NCI-H524 treated with DMSO at 0.1 percent for 48 hours (cell line): ENCODE results near the gene LRRC42.

ENCODE experiments used
- DNase-seq: peaks from one replicate; lab custom pipeline; 2025; lab: John Stamatoyannopoulos, UW

LRRC42 gene

GRCh38 chr1:53946252-53947171 is at the start of gene LRRC42:
LRRC42 (plus strand) TSS chr1:53946350; CDS start chr1:53952000, 5,650 bp downstream.
- no peak for DNase-seq

GRCh38 chr1:53896635-53897229 is 49.4 kb upstream of the LRRC42 start:
- no peak for DNase-seq

GRCh38 chr1:53899206-53899628 is 46.9 kb upstream of the LRRC42 start:
- no peak for DNase-seq

- no peak for DNase-seq
These were observed 46.4 kb upstream of the LRRC42 start for GRCh38 chr1:53899708-53900107.

- DNase-seq, result no peak
These were observed 43.7 kb upstream of the LRRC42 start for GRCh38 chr1:53902235-53903138.

GRCh38 chr1:53905509-53905908 is 40.6 kb upstream of the LRRC42 start:
- DNase-seq, result no peak

GRCh38 chr1:53906121-53906520 is 40.0 kb upstream of the LRRC42 start:
- no peak for DNase-seq

GRCh38 chr1:53909946-53910345 is 36.2 kb upstream of the LRRC42 start:
- DNase-seq, result no peak

GRCh38 chr1:53911442-53911841 is 34.7 kb upstream of the LRRC42 start:
- no peak for DNase-seq

- no peak for DNase-seq
These were observed 32.7 kb upstream of the LRRC42 start for GRCh38 chr1:53913352-53914033.

- no peak for DNase-seq
These were observed 27.8 kb upstream of the LRRC42 start for GRCh38 chr1:53918343-53918742.

- no peak for DNase-seq
These were observed 26.5 kb upstream of the LRRC42 start for GRCh38 chr1:53919675-53920066.

- DNase-seq, result no peak
These were observed 18.7 kb upstream of the LRRC42 start for GRCh38 chr1:53927376-53927881.

GRCh38 chr1:53929246-53929960 is 16.7 kb upstream of the LRRC42 start:
- no peak for DNase-seq

- no peak for DNase-seq
These were observed 15.2 kb upstream of the LRRC42 start for GRCh38 chr1:53930932-53931331.

- no peak for DNase-seq
These were observed 14.6 kb upstream of the LRRC42 start for GRCh38 chr1:53931523-53931922.

- no peak for DNase-seq
These were observed 11.9 kb upstream of the LRRC42 start for GRCh38 chr1:53934170-53934765.

GRCh38 chr1:53936430-53936829 is 9.7 kb upstream of the LRRC42 start:
- no peak for DNase-seq

- no peak for DNase-seq
These were observed 7.9 kb upstream of the LRRC42 start for GRCh38 chr1:53938136-53938830.
